Activated T-cell treated with anti-CD3 and anti-CD28 coated beads, Interleukin-2, amount 50 U/mL, for 1 hour (primary cell): ENCODE results near the gene KRTAP3-1.
"Not testable (repeated sequence)": the region's sequence is repeated elsewhere in the genome, so short reads cannot be mapped to it uniquely, and the experiment has no call there.

Source experiments
- DNase-seq: peaks from one replicate; pipeline ENCODE4 v3.0.0-alpha.2; 2020

Gene KRTAP3-1

DNA sequence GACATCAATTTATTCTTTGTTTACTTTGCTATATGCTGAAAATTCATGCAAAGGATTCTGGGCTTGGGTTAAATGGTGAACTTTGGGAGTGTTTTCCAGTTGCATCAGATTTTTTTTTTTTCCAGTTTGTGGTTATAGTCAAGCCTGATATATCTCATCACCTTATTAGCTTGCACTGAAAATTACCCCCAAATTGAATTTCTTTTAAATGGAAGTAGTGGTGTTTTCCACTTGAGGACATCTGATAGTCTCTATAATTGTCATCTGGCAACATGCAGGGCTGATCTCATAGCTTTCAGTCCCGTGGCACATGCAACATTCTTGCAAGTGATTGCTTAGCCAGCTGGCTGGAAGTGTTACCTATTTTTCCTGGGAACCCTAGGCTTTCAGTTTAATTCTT lies 4.7 kb upstream of the KRTAP3-1 start:
- no peak for DNase-seq

DNA sequence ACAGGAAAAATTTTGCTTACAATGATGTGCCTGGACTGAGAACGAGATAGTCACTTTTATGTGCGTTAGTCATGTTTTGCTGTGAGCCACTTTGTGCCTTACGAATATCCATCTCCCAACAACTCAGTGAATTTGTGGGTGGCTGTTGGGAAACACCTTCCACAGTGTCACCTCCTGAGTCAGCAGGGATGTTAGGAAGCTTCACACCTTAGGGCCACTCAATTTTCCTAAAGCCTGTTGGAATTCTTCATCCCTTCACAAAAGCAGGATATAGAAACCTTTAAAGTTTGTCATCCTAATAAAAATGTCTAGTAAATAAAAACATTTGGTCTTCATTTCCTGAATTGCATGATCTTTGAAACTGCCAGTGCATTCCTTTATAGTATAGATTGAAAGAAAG lies 4.3 kb upstream of the KRTAP3-1 start:
- DNase-seq, result no peak

GRCh38 chr17:41012326-41013120 lies 3.6 kb upstream of the KRTAP3-1 start:
- no peak for DNase-seq

DNA sequence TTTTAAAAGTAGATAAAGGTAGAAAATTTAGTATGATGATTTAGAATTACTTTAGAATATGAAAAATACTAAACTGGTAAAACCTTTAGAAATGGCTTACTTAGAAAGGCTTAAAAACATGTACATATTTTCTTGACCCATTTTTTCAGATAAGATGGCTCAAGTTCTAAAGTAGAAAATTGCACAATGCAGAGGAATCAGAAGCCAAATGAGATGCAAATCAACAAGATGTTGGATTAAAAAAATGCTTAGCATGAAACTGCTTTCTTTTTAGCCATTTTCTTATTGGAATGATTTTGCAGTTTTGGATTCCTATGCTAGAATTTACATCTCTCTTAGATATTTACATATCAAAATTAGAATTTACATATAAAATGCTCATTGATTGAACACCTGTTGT lies 1.5 kb upstream of the KRTAP3-1 start:
- DNase-seq, result no peak

DNA sequence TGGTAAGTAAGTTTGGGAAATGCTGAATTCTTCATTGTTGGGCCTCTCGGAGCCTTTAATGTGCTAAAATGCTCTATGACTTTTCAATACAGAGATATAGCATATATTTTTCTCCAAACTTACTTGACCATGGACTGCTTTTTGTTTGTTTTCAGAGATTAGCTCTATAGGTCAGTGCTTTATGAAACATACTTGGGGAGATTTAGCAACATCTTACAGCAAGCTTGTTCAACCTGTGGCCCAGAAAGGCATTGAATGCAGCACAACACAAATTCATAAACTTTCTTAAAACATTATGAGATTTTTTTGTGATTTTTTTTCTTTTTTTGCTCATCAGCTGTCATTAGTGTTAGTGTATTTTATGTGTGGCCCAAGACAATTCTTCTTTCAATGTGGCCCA lies 1.0 kb upstream of the KRTAP3-1 start:
- DNase-seq, result no peak

- DNase-seq, result no peak
These were observed 403 bp upstream of the KRTAP3-1 start for GRCh38 chr17:41009301-41009760.

GRCh38 chr17:41004397-41004796 lies 4.5 kb downstream of the KRTAP3-1 start:
- no peak for DNase-seq

DNA sequence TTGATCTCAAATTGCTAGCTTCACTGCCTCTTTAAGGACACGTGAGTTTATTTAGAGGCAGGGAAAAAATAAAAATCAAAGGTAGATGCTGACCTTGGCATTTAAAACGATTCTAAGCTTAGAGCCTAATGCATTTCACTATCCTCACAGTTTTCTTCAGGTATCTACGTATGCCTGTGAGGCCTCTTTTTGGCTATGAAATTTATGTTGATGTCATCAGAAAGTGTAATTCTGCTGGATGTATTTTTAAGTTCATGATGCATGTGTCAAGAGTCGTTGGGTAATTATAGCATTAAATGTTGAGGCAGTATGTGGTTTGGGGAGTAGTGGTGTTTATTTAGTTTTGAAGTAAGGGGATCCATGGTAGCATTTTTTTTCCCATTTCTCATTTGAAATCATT lies 5.0 kb downstream of the KRTAP3-1 start:
- no peak for DNase-seq

DNA sequence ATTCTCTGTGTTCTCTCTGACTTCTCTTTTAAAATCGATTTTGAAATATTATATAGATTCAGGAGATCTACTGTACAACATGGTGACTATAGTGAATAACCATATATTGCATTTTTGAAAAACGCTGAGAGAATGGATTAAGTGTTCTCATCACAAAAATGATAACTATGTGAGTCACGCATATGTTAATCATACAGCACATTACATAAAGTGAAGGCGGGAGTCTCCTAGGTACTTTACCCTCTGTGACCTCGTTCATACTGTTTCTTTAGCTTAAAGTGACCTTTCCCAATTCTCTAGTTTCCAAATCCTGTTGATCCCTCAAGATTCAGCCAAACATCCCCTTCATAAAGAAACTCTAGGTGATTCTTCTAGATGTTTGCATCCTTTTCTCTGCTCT lies 6.1 kb downstream of the KRTAP3-1 start:
- DNase-seq, result no peak

DNA sequence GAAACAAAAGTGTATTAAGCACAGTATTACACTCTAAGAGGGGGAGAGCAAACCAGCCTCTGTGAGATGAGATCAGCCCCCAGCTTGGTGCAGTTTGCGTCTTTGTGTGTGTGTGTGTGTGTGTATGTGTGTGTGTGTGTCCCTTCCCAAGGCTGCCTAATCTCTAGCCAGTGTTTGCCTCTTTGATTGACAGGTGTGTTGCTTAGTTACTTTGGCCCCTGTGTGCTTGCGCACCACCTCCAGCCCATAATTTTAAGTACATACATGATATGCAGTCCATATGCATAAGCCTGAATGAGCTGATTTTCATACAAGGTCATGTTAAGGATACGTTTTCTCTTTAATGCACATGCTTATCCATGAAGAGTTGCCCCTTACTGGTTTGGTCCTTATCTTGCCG lies 7.1 kb downstream of the KRTAP3-1 start:
- no peak for DNase-seq

DNA sequence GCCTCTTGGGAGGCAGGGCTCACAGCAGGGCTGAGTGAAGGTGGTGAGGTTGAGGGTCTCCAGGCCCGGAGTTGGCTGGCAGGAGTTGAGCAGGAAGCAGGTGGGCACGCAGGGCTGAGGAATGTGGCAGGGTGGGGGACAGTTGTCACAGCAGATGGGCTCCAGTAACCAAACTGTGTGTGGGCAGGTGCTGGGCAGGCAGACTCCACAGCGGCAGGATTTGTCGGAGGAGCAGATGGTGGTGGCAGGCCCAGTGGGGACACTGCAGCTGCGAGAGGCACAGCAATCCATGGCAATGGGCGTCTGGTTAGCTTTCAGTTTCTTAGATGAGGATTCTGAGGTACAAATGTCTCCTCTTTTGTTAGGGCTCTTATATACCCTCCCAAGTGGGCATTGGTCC lies 9.4 kb downstream of the KRTAP3-1 start, which contains the start of gene KRTAP3-2:
Gene KRTAP3-2, minus strand, starts transcription at position 344 of the 400 bp plus-strand sequence. Its CDS starts 53 bp downstream, at position 291.
- DNase-seq, result not testable (repeated sequence)

- DNase-seq, result no peak
These were observed 11.6 kb downstream of the KRTAP3-1 start for GRCh38 chr17:40997361-40997760.

DNA sequence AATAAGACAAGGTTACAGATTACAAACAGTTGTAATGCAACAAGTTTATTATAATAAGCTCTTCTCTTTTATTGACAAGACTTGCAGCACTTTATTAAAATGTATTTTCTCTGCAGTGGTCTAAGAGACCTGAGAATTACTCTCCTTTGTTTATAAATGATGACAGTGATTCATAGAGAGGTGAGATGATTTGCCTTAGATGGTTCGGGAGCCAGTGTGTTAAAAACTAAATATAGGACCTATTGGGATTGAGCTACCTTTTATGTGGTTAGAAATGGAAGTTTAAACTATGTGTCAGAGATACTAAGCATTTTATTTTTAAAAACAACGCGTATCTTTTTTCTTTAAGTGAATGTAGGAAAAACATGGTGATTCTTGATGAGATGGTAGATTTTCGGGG lies 12.1 kb downstream of the KRTAP3-1 start:
- DNase-seq, result no peak

- no peak for DNase-seq
These were observed 13.8 kb downstream of the KRTAP3-1 start for GRCh38 chr17:40995116-40995515.

GRCh38 chr17:40993839-40994238 lies 15.1 kb downstream of the KRTAP3-1 start, which contains the start of gene KRTAP3-3:
Gene KRTAP3-3 (minus strand): TSS chr17:40994164. CDS start chr17:40994097, 67 bp downstream.
- no peak for DNase-seq

GRCh38 chr17:40993084-40993483 lies 15.8 kb downstream of the KRTAP3-1 start:
- DNase-seq, result no peak

DNA sequence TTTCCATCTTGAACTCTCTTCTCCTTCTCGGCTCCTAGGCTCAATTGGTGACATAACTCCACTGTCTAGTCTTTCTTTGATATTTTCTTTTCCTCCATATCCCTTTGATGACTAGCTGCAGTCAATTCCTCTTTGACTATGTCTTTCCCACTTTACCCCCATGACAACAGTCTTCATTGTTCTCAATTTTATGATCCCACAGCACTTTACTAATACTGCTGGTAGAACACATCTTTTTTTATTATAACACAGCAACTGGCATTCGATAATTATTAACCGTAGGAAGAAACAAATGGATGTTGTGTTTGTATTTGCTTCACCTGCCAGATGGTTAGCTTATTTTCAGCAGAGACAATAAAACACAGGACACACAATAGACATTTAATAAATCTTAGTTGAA lies 16.3 kb downstream of the KRTAP3-1 start:
- no peak for DNase-seq

- DNase-seq, result no peak
These were observed 22.0 kb downstream of the KRTAP3-1 start for GRCh38 chr17:40986920-40987319.

- no peak for DNase-seq
These were observed 24.7 kb downstream of the KRTAP3-1 start, which contains the start of gene KRT40 for GRCh38 chr17:40984226-40984625. Gene KRT40 (minus strand): TSS chr17:40984326. CDS start chr17:40984273, 53 bp downstream.

DNA sequence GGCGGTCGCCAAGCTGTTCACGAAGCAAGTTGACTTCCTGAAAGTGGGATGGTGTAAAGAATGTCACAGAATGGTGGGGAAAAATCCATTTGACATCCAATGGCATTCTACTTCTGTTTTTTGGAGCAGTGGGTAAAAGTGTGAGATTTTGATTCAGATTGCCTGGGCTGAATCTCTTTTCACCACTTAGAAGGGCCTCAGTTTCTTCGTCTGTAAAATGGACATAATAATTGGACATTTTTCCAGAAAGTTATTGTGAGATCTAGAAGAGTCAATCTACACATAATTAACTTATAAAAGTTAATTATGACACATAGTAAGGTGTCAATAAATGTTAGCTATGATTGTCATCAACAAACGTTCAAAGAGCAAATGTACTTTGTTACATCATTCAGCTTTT lies 27.8 kb downstream of the KRTAP3-1 start:
- DNase-seq, result no peak

GRCh38 chr17:40980596-40980995 lies 28.3 kb downstream of the KRTAP3-1 start:
- DNase-seq, result no peak

GRCh38 chr17:40980117-40980516 lies 28.8 kb downstream of the KRTAP3-1 start:
- no peak for DNase-seq

GRCh38 chr17:40978575-40979151 lies 30.3 kb downstream of the KRTAP3-1 start:
- DNase-seq, result no peak

DNA sequence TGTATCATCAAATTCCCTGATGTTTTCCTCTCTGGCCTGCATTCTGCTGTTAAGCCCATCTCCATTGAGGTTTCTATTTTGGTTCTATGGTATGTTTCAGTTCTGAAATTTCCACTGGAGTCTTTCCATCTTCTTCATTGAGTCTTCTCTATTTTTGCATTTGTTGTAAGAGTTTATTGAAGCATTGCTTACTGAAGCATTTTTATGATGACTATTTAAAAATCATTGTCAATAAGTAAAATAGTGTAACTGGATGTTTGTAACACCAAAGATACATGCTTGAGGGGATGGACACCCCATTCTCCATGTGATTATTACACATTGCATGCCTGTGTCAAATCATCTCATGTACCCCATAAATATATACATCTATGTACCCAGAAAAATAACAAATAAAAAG lies 33.4 kb downstream of the KRTAP3-1 start:
- DNase-seq, result no peak
